H1 (cell line): Measurements from ENCODE around the gene SPAG16. TPM values are rescaled to one million over a fixed set of nuclear protein-coding genes. Genes with fewer than 3 reads are reported as not detected.

Experiments
- CBX8 ChIP-seq: fragments of 300-800, 300-1000 bp; sonication (generic); IDR thresholded peaks from 2 replicates; pipeline ENCODE4 v1.7.1; 2016; ENCODE audit warnings: low read depth, low read length, borderline replicate concordance
- CTCF ChIP-seq, 3 experiments: IDR thresholded peaks; 1 replicate in 2 of 3; 2 replicates in 1 of 3; pipeline versions ENCODE4 v1.5.1 to v1.6.1; 2011; ENCODE audit warnings: low read length in 3 of 3, mild to moderate bottlenecking in 3 of 3, inconsistent platforms in 2 of 3, low read depth in 1 of 3, moderate library complexity in 1 of 3; ENCODE audit not compliant: insufficient read depth in 1 of 3; ENCODE audit errors: control extremely low read depth in 1 of 3
- SP1 ChIP-seq: IDR thresholded peaks from 2 replicates; pipeline ENCODE4 v1.6.1; 2011; ENCODE audit warnings: low read depth, low read length
- USF2 ChIP-seq: IDR thresholded peaks from 2 replicates; pipeline ENCODE4 v1.6.1; 2011; ENCODE audit warnings: low read length, improper control_type of control experiment
- polyA plus RNA-seq, 7 experiments: library from polyadenylated mRNA; depleted of rRNA in 3 of 7; stranded (reverse) in 5 of 7; unstranded in 2 of 7; fragments of >200 nt in 5 of 7; fragments of 200-250 nt in 2 of 7; gene quantifications; 1 replicate in 5 of 7; 2 replicates in 1 of 7; 4 replicates in 1 of 7; pipeline versions ENCODE4 v1.2.1 to v1.2.3, GENCODE V29; 2011 to 2013; ENCODE audit warnings: missing spikeins in 2 of 7, mixed read lengths in 2 of 7
- total RNA-seq: library from RNA; stranded (reverse); fragmentation: NEBNext Ultra II Directional; extraction: Animal tissue kit (Norgen Biotek cat#: 25700); gene quantifications from 2 replicates; pipeline ENCODE4 v1.2.1, GENCODE V29; 2021

SPAG16 gene
- total and polyA plus RNA-seq, 2 of the 8 experiments (the other 6 are each of a cell fraction or from before 2014, with no cell fraction given) = 6.0 to 14.9 TPM

GRCh38 chr2:214367171-214367570 is 1082.9 kb downstream of the SPAG16 start (continued):
- TF ChIP-seq USF2 (no peak), CTCF (IDR thresholded peaks at IDR 0.05; ENCODE audit: control extremely low read depth in 1 of 3, insufficient read depth in 1 of 3, low read depth in 1 of 3, low read length in 3 of 3) (no peak), SP1 (no peak), CBX8 (no peak)
